ENCODE results near the gene ISYNA1. TPM values are rescaled to one million over a fixed set of nuclear protein-coding genes. Genes with fewer than 3 reads are reported as not detected.

ISYNA1 gene
- total and polyA plus RNA-seq, 2 donors (not counting 3 experiments of a cell fraction or from before 2014, with no cell fraction given): 69.0 to 70.2 TPM

DNA sequence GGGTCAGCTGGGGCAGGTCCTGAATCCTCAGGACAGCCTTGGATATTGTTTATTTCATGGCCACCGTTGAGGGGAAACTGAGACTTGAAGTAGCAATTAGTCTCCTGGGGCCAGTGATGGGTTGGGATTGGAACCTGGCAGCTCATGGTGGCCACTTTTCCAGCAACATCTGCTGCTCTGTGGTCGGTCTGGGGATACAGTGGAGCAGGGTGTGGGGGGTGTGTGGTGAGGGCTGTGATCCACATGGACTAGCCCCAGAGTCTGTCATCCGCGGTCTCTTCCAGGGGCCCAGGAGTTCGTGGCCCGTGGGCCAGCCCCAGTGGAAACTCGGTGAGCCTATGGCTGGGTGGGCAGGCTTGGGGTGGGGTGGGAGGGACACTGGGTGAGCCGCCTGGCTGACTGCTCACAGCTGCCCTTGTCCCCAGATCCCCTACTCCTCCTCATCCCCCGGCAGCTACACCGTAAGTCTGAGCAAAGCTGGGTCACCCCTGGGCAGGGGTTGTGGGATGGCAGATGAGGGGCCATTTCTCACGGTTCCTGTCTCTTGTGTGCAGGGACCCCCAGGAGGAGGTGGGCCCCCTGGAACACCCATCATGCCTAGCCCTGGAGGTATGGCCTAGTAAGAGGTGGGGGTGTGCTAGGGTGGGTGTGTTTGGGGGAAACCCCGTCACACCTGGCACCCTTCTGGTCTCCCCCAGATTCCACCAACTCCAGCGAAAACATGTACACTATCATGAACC is 5.5 kb downstream of the ISYNA1 start:
- Histone ChIP-seq H3K4me3 (replicated peaks in 1 of 3; ENCODE audit: insufficient read depth in 1 of 3, low read depth in 1 of 3, low read length in 3 of 3) (peak overlapping the region in 1 of 3 experiments; percentile 69), H3K79me2 (ENCODE audit: control insufficient read depth, insufficient read depth, low read length) (peaks cover 3% of the 10 kb centered on the region), H2AFZ (ENCODE audit: low read depth, low read length) (peak overlapping the region; percentile 30), H3K27ac (ENCODE audit: insufficient read depth, low read depth, low read length) (peak overlapping the region; percentile 12), H3K36me3 (ENCODE audit: control insufficient read depth in 2 of 2, extremely low read depth in 1 of 2, insufficient read depth in 2 of 2, low read length in 2 of 2) (peaks cover 0 to 5% of the 10 kb centered on the region in 2 experiments), H4K20me1 (replicated peaks; ENCODE audit: control insufficient read depth, extremely low read depth, insufficient read depth, low read length) (no peaks in the 10 kb centered on the region), H3K27me3 (ENCODE audit: control insufficient read depth in 2 of 2, insufficient read depth in 2 of 2, low read length in 2 of 2) (no peaks in the 10 kb centered on the region), H3K4me2 (ENCODE audit: insufficient read depth, low read length) (peak overlapping the region; percentile 5), H3K9me3 (replicated peaks; ENCODE audit: control insufficient read depth, insufficient read depth, low read length) (no peaks in the 10 kb centered on the region), H3K4me1 (ENCODE audit: control insufficient read depth, extremely low read depth, insufficient read depth, low read length) (peaks cover 19% of the 10 kb centered on the region), H3K9me1 (replicated peaks; ENCODE audit: control insufficient read depth, extremely low read depth, insufficient read depth, low read length) (no peaks in the 10 kb centered on the region), H3K9ac (replicated peaks; ENCODE audit: extremely low read depth, insufficient read depth, low read length) (no peak overlapping the region)
- CTCF ChIA-PET: interaction anchor here (1.3 kb wide), 1 partner anchor 13 kb away, joined by 7 read pairs; the partner anchor contains the start of gene SSBP4
- FAIRE-seq: no peak
- POLR2A ChIA-PET: no interaction called here
- DNase-seq (ENCODE audit: low read depth, low spot score): no peak
- dilution Hi-C loops (cut with MboI; ENCODE audit: extremely low pct_ligation_motif_present, low sequenced_read_pairs) (no loop called here), intact Hi-C loops (cut with micrococcal nuclease) (no loop called here)
- BruUV-seq (replicated peaks): no TSS peak
- TF ChIP-seq EZH2 (IDR thresholded peaks at IDR 0.05; ENCODE audit: borderline replicate concordance, low read depth, low read length, severe bottlenecking): no peak
- TF ChIP-seq, protein P1, sequence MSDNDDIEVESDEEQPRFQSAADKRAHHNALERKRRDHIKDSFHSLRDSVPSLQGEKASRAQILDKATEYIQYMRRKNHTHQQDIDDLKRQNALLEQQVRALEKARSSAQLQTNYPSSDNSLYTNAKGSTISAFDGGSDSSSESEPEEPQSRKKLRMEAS (IDR thresholded peaks at IDR 0.05; ENCODE audit: insufficient read depth, insufficient read length): no peak
- TF ChIP-seq POLR2A (IDR thresholded peaks at IDR 0.05; ENCODE audit: low read depth, low read length): no peak
- TF ChIP-seq, protein P2, sequence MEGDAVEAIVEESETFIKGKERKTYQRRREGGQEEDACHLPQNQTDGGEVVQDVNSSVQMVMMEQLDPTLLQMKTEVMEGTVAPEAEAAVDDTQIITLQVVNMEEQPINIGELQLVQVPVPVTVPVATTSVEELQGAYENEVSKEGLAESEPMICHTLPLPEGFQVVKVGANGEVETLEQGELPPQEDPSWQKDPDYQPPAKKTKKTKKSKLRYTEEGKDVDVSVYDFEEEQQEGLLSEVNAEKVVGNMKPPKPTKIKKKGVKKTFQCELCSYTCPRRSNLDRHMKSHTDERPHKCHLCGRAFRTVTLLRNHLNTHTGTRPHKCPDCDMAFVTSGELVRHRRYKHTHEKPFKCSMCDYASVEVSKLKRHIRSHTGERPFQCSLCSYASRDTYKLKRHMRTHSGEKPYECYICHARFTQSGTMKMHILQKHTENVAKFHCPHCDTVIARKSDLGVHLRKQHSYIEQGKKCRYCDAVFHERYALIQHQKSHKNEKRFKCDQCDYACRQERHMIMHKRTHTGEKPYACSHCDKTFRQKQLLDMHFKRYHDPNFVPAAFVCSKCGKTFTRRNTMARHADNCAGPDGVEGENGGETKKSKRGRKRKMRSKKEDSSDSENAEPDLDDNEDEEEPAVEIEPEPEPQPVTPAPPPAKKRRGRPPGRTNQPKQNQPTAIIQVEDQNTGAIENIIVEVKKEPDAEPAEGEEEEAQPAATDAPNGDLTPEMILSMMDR (IDR thresholded peaks at IDR 0.05; ENCODE audit: extremely low read depth in 1 of 2, insufficient read depth in 1 of 2, low read depth in 1 of 2, low read length in 2 of 2): no peak
- no peak for TF ChIP-seq MYC (IDR thresholded peaks at IDR 0.05; ENCODE audit: low read depth, low read length)
- no peak for TF ChIP-seq GATA2 (IDR thresholded peaks at IDR 0.05; ENCODE audit: insufficient read depth, insufficient read length, low read depth, low read length)
- TF ChIP-seq POLR2AphosphoS5 (IDR thresholded peaks at IDR 0.05; ENCODE audit: insufficient read depth, low read depth, low read length): no peak
- no peak for TF ChIP-seq FOS (IDR thresholded peaks at IDR 0.05; ENCODE audit: borderline replicate concordance, insufficient read depth, low read length)
- no peak for TF ChIP-seq JUN (IDR thresholded peaks at IDR 0.05; ENCODE audit: borderline replicate concordance, insufficient read depth, insufficient read length, low read depth)
